Adrenal gland (tissue), 12 donors: ENCODE measurements around the gene DUSP1. TPM values are rescaled to one million over a fixed set of nuclear protein-coding genes. Genes with fewer than 3 reads are reported as not detected.

Source experiments
- DNase-seq, 7 donors: peaks; one replicate each; pipeline ENCODE4 v3.0.0-alpha.2; 2019 to 2020
- H3K27ac ChIP-seq, 5 donors: fragments of 200-600 bp; sonication (generic) in 4 of 5; 1 replicate in 3 of 5; 2 replicates in 2 of 5; pipeline versions ENCODE4 v1.5.1 to v1.8.0; 2016 to 2020; ENCODE audit warnings: mild to moderate bottlenecking in 1 of 5
- H3K27me3 ChIP-seq: fragments of 200-600 bp; 2 replicates; pipeline ENCODE4 v1.8.0; 2021
- H3K36me3 ChIP-seq, 2 donors: fragments of 200-600 bp; replicated peaks in 1 of 2; 1 replicate in 1 of 2; 2 replicates in 1 of 2; pipeline versions ENCODE4 v1.5.1 to v1.8.0; 2018 to 2022
- H3K4me1 ChIP-seq, 2 donors: fragments of 200-600 bp; replicated peaks in 1 of 2; 1 replicate in 1 of 2; 2 replicates in 1 of 2; pipeline versions ENCODE4 v1.5.1 to v1.8.0; 2018 to 2021
- H3K4me3 ChIP-seq, 4 donors: fragments of 200-600 bp; sonication (generic) in 3 of 4; one replicate each; pipeline ENCODE4 v1.5.1; 2016 to 2018
- H3K9me3 ChIP-seq, 3 donors: fragments of 200-600 bp; sonication (generic) in 1 of 3; replicated peaks in 1 of 3; 1 replicate in 2 of 3; 2 replicates in 1 of 3; pipeline versions ENCODE4 v1.5.1 to v1.8.0; 2016 to 2021
- CTCF ChIP-seq, 6 experiments: fragments of 450-650 bp in 4 of 6; fragments of 200-600 bp in 2 of 6; sonication (generic) in 1 of 6; IDR thresholded peaks; 1 replicate in 5 of 6; 2 replicates in 1 of 6; pipeline versions ENCODE4 v1.5.1 to v1.8.0; 2016 to 2021; ENCODE audit warnings: antibody characterized with exemption in 6 of 6, mild to moderate bottlenecking in 2 of 6, moderate library complexity in 1 of 6
- POLR2A ChIP-seq, 2 donors: fragments of 450-650 bp; IDR thresholded peaks; one replicate each; pipeline ENCODE4 v1.6.1; 2017; ENCODE audit warnings: antibody characterized with exemption in 2 of 2, mild to moderate bottlenecking in 2 of 2, moderate library complexity in 1 of 2
- WGBS, 4 donors: extraction: QIAGEN DNeasy Blood & Tissue Kit in 2 of 4; methylation state at CpG; one replicate each; pipeline versions ENCODE4 v1.1.5 to v1.1.7; 2013 to 2017; 5-methylcytosine and 5-hydroxymethylcytosine counted together
- intact Hi-C, 2 donors: fragments of 100-400 bp; cut with DNase I; formaldehyde crosslinking; loops; one replicate each; pipeline versions ENCODE4 v1.14.1 to v1.15.0; 2022 to 2023
- polyA plus RNA-seq, 3 donors: library from polyadenylated mRNA; stranded (reverse); fragments of 200-250 nt in 2 of 3; fragments of 350-450 nt in 1 of 3; fragmentation: Illumina TruSeq in 1 of 3; extraction: RNeasy Lipid Tissue Mini Kit (QIAGEN cat#74804) in 1 of 3; gene quantifications; one replicate each; pipeline ENCODE4 v1.2.3, GENCODE V29; 2013 to 2014
- total RNA-seq, 9 donors: library from RNA; depleted of rRNA in 4 of 9; stranded (reverse); fragments of >200 nt in 4 of 9; fragments of 120-200 nt in 1 of 9; fragmentation: NEBNext Ultra II Directional in 1 of 9; extraction: Animal tissue kit (Norgen Biotek cat#: 25700) in 1 of 9; gene quantifications; one replicate each; pipeline versions ENCODE4 v1.1.0 to v1.2.4, GENCODE V29; 2013 to 2023
- donor health status: healthy with polysubstance abuse.
- donor health status: Bipolar disorder and iron deficiency.
- donor health status: DM: yes; HTN: yes; CAD: no.
- donor health status: DM: no; HTN: no; CAD: no.
- donor health status: DM: no; HTN: no; CAD: no.
- donor health status: DM: yes; HTN: yes; CAD: no.

DUSP1 gene
- total and polyA plus RNA-seq, 12 donors: 59.5 to 603 (median 260) TPM

GRCh38 chr5:172745838-172746237 is 25.2 kb downstream of the DUSP1 start:
- intact Hi-C loops: no loop called here
- Histone ChIP-seq H3K9me3 (no peaks in the 10 kb centered on the region), H3K36me3 (no peaks in the 10 kb centered on the region), H3K27ac (no peak overlapping the region), H3K4me3 (no peak overlapping the region), H3K4me1 (peaks cover 5% of the 10 kb centered on the region in 2 donors), H3K27me3 (no peaks in the 10 kb centered on the region)
- WGBS, 4 donors: 81 to 90% (median 87%) methylated on average over 3 of the region's 3 CpGs
- TF ChIP-seq POLR2A (IDR thresholded peaks at IDR 0.05) (no peak), CTCF (IDR thresholded peaks at IDR 0.05) (no peak)
- DNase-seq: no peak

- Histone ChIP-seq H3K4me1 (peaks cover 8 to 9% of the 10 kb centered on the region in 2 donors), H3K27ac (no peak overlapping the region)
- 81 to 90% (median 86%) methylated on average over 8 of the region's 8 CpGs for WGBS, 4 donors
These were observed 25.6 kb downstream of the DUSP1 start for GRCh38 chr5:172745406-172745805.

GRCh38 chr5:172744123-172745104 is 26.6 kb downstream of the DUSP1 start:
- no peak overlapping the region for H3K4me3 ChIP-seq
- H3K27me3 ChIP-seq: no peaks in the 10 kb centered on the region
- H3K27ac ChIP-seq: no peak overlapping the region
- intact Hi-C loops: no loop called here
- no peaks in the 10 kb centered on the region for H3K9me3 ChIP-seq
- peaks cover 8 to 13% of the 10 kb centered on the region in 2 donors for H3K4me1 ChIP-seq
- H3K36me3 ChIP-seq: no peaks in the 10 kb centered on the region
- DNase-seq: peak in 1 of 7 donors; percentile 22
- 63 to 76% (median 66%) methylated on average over 10 to 12 of the region's 12 CpGs for WGBS, 4 donors
- no peak for TF ChIP-seq POLR2A (IDR thresholded peaks at IDR 0.05)
- TF ChIP-seq CTCF (IDR thresholded peaks at IDR 0.05): no peak

More at GRCh38 chr5:172745406-172745805, 25.6 kb downstream of the DUSP1 start:
- Histone ChIP-seq H3K27me3 (no peaks in the 10 kb centered on the region), H3K9me3 (no peaks in the 10 kb centered on the region), H3K36me3 (no peaks in the 10 kb centered on the region), H3K4me3 (no peak overlapping the region)
- DNase-seq: no peak
- intact Hi-C loops: no loop called here
- TF ChIP-seq POLR2A (IDR thresholded peaks at IDR 0.05) (no peak), CTCF (IDR thresholded peaks at IDR 0.05) (no peak)

- peaks cover 8 to 13% of the 10 kb centered on the region in 2 donors for H3K4me1 ChIP-seq
- H3K27ac ChIP-seq: no peak overlapping the region
These were observed 27.7 kb downstream of the DUSP1 start for GRCh38 chr5:172743112-172743959.

More at GRCh38 chr5:172743112-172743959, 27.7 kb downstream of the DUSP1 start:
- Histone ChIP-seq H3K4me3 (no peak overlapping the region), H3K9me3 (no peaks in the 10 kb centered on the region), H3K36me3 (no peaks in the 10 kb centered on the region), H3K27me3 (no peaks in the 10 kb centered on the region)
- TF ChIP-seq CTCF (IDR thresholded peaks at IDR 0.05): no peak
- no peak for TF ChIP-seq POLR2A (IDR thresholded peaks at IDR 0.05)
- intact Hi-C loops: no loop called here
- DNase-seq: peak in 1 of 7 donors; percentile 11
- 74 to 86% (median 84%) methylated on average over 7 of the region's 7 CpGs for WGBS, 4 donors
